Stimulated activated CD8-positive, alpha-beta memory T cell treated with anti-CD3 and anti-CD28 coated beads, Interleukin-15, amount 100 ng/mL, for 1 hour (primary cell): ENCODE results near the gene SH2B2.
A peak's percentile ranks its signal among the peaks of the same experiment; 100 is the strongest.
"Not testable (repeated sequence)": the region's sequence is repeated elsewhere in the genome, so short reads cannot be mapped to it uniquely, and the experiment has no call there.

Source experiments
- DNase-seq: peaks from one replicate; pipeline ENCODE4 v3.0.0-alpha.2; 2020; ENCODE audit warnings: low read depth

Gene SH2B2

GRCh38 chr7:102337002-102337401 is 50.3 kb downstream of the SH2B2 start:
- not testable (repeated sequence) for DNase-seq

GRCh38 chr7:102337420-102337819 is 50.8 kb downstream of the SH2B2 start:
- not testable (repeated sequence) for DNase-seq

- not testable (repeated sequence) for DNase-seq
Measured at GRCh38 chr7:102340599-102341368, 54.1 kb downstream of the SH2B2 start.

GRCh38 chr7:102346983-102347382 is 60.3 kb downstream of the SH2B2 start:
- DNase-seq = not testable (repeated sequence)

DNA sequence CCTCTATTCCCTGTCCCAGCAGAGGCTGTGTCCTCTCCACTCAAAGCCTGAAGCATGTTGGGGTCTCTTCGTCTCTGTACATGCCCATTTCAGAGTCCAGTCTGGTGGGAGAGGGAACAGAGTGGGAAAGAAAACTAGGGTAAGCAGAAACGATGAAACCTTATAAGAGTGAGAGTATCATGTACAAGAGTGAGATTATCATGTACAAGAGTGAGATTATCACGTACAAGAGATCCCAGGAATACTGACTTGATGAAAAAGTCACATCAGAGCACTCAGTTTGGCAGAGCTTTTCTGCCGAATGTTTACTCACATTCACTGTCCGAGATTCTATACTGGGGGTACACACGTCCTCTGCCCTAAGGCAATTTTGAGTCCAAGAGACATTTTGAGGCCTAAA is 69.7 kb downstream of the SH2B2 start, which contains the start of gene SPDYE6:
SPDYE6 (minus strand) TSS at position 101 of the 400 bp plus-strand sequence. CDS start 421 bp downstream, outside the sequence.
- not testable (repeated sequence) for DNase-seq

DNA sequence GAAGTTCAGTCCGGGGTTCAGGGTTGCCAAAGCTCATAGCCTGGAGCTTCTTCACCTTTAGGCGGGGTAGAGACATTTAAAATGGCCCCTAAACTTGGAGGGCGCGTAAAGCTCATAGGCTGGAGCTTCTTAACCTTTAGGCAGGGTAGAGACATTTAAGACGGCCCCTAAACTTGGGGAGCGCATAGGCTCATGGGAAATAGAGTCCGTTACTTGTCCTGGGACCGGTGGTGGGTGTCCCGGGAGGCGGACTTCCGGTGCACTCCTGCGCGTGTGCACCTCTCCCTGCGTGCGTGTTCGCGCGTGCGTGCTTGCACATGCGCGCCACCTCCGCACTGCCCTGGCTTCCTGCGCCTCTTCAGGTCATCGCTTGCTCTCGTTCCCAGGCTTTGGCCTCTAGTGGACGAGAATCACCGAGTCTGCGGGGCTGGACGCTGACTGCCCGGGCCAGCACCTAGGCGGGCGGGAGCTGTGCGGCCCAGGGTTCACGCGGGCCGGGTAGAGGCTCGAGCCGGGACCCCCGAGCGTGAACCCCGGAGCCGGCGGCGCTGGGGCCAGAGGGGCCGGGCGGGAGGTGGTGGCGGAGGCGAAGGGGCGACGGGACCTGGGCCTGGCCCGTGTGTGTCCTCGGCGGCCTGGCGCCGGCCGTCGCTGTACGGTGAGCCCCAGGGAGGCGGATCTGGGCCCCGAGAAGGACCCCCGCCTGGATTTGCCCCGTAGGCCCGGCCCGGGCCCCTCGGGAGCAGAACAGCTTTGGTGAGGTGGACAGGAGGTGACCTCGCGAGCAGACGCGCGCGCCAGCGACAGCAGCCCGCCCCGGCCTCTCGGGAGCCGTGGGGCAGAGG is 77.1 kb downstream of the SH2B2 start:
- DNase-seq = peak; percentile 79

DNA sequence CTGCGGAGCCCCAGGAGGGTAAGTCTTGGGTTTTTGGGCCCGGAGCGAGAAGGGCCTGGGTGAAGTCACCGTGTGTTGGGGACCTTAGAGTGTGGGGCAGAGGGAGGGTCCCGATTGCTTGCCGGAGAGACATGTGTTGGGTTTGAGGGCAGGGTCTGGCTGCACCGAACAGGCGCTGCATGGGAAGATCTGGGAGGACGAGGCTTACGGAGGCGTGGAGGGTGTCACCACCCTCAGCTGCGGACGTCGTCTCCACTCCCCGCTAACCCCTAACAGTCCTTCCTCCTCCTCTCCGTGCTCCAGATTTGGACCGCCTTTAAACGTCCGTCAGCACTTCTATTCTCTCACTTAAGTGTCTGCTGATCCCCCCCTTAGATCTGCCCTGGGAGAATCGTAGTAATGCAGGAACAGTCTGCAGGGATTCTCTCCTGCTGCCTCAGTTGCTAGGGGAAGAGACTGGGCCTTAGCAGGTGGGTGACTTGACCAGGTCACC is 77.8 kb downstream of the SH2B2 start:
- not testable (repeated sequence) for DNase-seq

- not testable (repeated sequence) for DNase-seq
Measured at GRCh38 chr7:102365390-102365789, 78.7 kb downstream of the SH2B2 start.

DNA sequence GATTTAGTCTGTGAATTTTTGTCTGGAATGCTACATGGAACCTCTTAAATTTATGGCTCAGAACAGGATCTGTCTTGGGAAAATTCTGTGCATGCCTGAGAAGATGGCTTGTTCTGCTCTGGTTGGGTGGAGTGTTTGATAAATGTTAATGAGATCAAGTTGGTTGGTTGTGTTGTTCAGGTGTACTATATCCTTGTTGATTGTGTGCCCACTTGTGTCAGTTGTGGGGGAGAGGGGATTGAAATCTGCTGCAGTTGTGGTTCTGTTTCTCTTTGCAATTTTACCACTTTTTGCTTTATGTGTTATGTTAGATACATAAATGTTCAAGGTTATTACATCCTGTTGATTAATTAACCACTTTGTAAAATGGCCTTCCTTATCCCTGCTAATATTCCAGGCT is 83.4 kb downstream of the SH2B2 start:
- DNase-seq = not testable (repeated sequence)
